Gastroesophageal sphincter (tissue), 4 donors: ENCODE results near the gene CRYBG3. TPM values are rescaled to one million over a fixed set of nuclear protein-coding genes. Genes with fewer than 3 reads are reported as not detected.

ENCODE experiments used
- ATAC-seq: fragments of 150-250 bp; one replicate; pipeline ENCODE4 v1.9.1; 2016; ENCODE audit warnings: mild to moderate bottlenecking, moderate library complexity
- H3K27ac ChIP-seq, 4 donors: fragments of 200-600 bp; sonication (generic) in 3 of 4; 1 replicate in 3 of 4; 2 replicates in 1 of 4; pipeline ENCODE4 v1.5.1; 2016 to 2019
- H3K27me3 ChIP-seq: fragments of 200-600 bp; sonication (generic); one replicate; pipeline ENCODE4 v1.5.1; 2019
- H3K36me3 ChIP-seq, 2 donors: fragments of 200-600 bp; sonication (generic); one replicate each; pipeline ENCODE4 v1.5.1; 2019; ENCODE audit warnings: control low read depth in 1 of 2
- H3K4me1 ChIP-seq, 3 donors: fragments of 200-600 bp; sonication (generic); 1 replicate in 2 of 3; 2 replicates in 1 of 3; pipeline ENCODE4 v1.5.1; 2016 to 2019; ENCODE audit warnings: control low read depth in 2 of 3
- H3K4me3 ChIP-seq, 2 donors: fragments of 200-600 bp; sonication (generic); one replicate each; pipeline ENCODE4 v1.5.1; 2019; ENCODE audit warnings: mild to moderate bottlenecking in 1 of 2, moderate library complexity in 1 of 2
- H3K9me3 ChIP-seq, 3 donors: fragments of 200-600 bp; sonication (generic); one replicate each; pipeline ENCODE4 v1.5.1; 2017 to 2019; ENCODE audit warnings: control low read depth in 2 of 3
- EP300 ChIP-seq: sonication (generic); formaldehyde crosslinking; IDR thresholded peaks from one replicate; pipeline ENCODE4 v1.6.1; 2017; ENCODE audit warnings: antibody characterized with exemption, mild to moderate bottlenecking
- POLR2A ChIP-seq, 2 donors: fragments of 450-650 bp; IDR thresholded peaks; one replicate each; pipeline ENCODE4 v1.6.1; 2017; ENCODE audit warnings: antibody characterized with exemption in 2 of 2, mild to moderate bottlenecking in 2 of 2, moderate library complexity in 1 of 2
- POLR2AphosphoS5 ChIP-seq: sonication (generic); formaldehyde crosslinking; IDR thresholded peaks from one replicate; pipeline ENCODE4 v1.6.1; 2017; ENCODE audit warnings: antibody characterized with exemption
- WGBS, 2 donors: methylation state at CpG; one replicate each; pipeline ENCODE4 v1.1.5; 2018; ENCODE audit warnings: low coverage in 1 of 2; 5-methylcytosine and 5-hydroxymethylcytosine counted together
- total RNA-seq, 4 donors: library from RNA; depleted of rRNA; stranded (reverse); fragments of >200 nt; gene quantifications; one replicate each; pipeline ENCODE4 v1.1.0, GENCODE V29; 2016
- TF ChIP-seq, protein P1 (sequence below), 4 experiments: fragments of 200-600 bp in 2 of 4; fragments of 450-650 bp in 2 of 4; sonication (generic) in 1 of 4; IDR thresholded peaks; one replicate each; pipeline ENCODE4 v1.5.1; 2017 to 2019; ENCODE audit warnings: antibody characterized with exemption in 4 of 4, mild to moderate bottlenecking in 2 of 4, moderate library complexity in 2 of 4

The CRYBG3 gene
- total RNA-seq, result 10 to 100 TPM; 22.2 to 52.4 (median 28.9) TPM

DNA sequence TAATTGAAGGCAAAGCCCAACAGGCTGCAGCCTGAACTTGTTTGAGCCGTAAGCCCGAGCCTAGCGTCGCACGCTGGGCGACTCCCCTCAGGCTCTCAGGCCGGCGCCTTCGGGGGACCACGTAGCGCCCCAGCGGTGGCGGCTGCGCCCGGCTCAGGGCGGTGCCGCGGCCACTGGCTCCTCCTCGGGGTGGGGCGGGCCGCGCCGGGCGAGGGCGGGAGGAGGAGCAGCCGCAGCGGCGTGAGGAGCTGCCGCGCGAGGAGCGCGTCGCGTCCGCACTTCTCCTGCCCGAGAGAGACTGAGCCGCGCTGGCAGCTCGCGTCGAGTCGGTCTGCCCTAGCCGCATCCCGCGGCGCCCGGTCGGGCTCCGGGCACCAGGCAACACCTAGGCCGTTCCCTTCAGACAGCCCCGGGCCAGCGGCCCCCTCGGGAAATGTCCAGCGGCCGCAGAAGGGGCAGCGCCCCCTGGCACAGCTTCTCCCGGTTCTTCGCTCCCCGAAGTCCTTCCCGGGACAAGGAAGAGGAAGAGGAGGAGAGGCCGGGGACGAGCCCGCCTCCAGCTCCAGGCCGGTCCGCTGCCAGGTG is at the start of gene CRYBG3:
Gene CRYBG3 (plus strand): TSS at position 238 of the 585 bp plus-strand sequence. CDS start 196 bp downstream, at position 434.
- Histone ChIP-seq H3K4me1 (peaks cover 0 to 41% (median 6%) of the 10 kb centered on the region in 3 donors), H3K36me3 (no peaks in the 10 kb centered on the region), H3K9me3 (no peaks in the 10 kb centered on the region), H3K4me3 (peak within 1 kb of the TSS; percentile 72 to 80), H3K27ac (peak within 1 kb of the TSS; percentile 63 to 96 (median 93)), H3K27me3 (no peaks in the 10 kb centered on the region)
- ATAC-seq, result peak; percentile 97
- no CpG with 5 or more reads among the region's 66 CpGs for WGBS, 2 donors
- peak; percentile 85 to 87 for TF ChIP-seq POLR2A (IDR thresholded peaks at IDR 0.05)
- TF ChIP-seq POLR2AphosphoS5, result peak; percentile 90
- TF ChIP-seq, protein P1, sequence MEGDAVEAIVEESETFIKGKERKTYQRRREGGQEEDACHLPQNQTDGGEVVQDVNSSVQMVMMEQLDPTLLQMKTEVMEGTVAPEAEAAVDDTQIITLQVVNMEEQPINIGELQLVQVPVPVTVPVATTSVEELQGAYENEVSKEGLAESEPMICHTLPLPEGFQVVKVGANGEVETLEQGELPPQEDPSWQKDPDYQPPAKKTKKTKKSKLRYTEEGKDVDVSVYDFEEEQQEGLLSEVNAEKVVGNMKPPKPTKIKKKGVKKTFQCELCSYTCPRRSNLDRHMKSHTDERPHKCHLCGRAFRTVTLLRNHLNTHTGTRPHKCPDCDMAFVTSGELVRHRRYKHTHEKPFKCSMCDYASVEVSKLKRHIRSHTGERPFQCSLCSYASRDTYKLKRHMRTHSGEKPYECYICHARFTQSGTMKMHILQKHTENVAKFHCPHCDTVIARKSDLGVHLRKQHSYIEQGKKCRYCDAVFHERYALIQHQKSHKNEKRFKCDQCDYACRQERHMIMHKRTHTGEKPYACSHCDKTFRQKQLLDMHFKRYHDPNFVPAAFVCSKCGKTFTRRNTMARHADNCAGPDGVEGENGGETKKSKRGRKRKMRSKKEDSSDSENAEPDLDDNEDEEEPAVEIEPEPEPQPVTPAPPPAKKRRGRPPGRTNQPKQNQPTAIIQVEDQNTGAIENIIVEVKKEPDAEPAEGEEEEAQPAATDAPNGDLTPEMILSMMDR (IDR thresholded peaks at IDR 0.05), result peak in 2 of 4 experiments; percentile 27 to 50
- no peak for TF ChIP-seq EP300

DNA sequence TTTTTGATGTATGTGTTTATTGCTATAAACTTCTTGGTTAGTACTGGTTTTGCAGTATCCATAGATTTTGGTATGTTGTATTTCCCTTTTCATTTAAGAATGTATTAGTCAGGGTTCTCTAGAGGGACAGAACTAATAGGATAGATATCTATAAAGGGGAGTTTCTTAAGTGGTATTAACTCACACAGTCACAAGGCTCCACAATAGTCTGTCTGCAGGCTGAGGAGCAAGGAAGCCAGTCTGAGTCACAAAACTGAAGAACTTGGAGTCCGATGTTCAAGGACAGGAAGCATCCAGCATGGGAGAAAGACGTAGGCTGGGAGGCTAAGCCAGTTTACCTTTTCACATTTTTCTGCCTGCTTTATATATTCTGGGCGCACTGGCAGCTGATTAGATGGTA is 48.9 kb upstream of the CRYBG3 start:
- Histone ChIP-seq H3K4me3 (no peak overlapping the region), H3K27ac (no peak overlapping the region), H3K9me3 (no peaks in the 10 kb centered on the region), H3K27me3 (no peaks in the 10 kb centered on the region), H3K4me1 (no peaks in the 10 kb centered on the region), H3K36me3 (peaks cover 0 to 43% of the 10 kb centered on the region in 2 donors)
- 87 to 100% methylated on average over 3 of the region's 3 CpGs for WGBS, 2 donors
- ATAC-seq, result no peak
- TF ChIP-seq EP300 (no peak), POLR2A (IDR thresholded peaks at IDR 0.05) (no peak), POLR2AphosphoS5 (no peak)
- TF ChIP-seq, protein P1 (IDR thresholded peaks at IDR 0.05), result no peak

DNA sequence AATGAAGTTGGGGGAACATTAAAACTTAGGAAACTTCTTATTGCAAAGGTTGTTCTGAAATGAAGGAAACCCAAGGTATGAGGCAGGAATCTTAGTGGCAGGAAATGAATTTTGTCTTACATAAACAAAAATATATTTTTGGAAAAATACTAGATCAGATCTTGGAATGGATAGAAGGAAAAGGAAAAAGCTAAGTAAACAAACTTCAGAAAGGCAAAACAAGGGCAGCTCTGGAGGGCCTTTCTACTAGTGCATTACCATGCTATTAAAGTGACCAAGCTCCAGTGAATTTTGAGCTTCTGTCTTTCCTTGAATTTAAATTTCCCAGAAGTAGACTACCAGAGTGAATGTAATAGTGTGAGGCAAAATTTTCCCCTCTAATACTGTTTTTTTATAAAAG is 43.7 kb upstream of the CRYBG3 start:
- TF ChIP-seq, protein P1 (IDR thresholded peaks at IDR 0.05), result no peak
- TF ChIP-seq EP300 (no peak), POLR2AphosphoS5 (no peak), POLR2A (IDR thresholded peaks at IDR 0.05) (no peak)
- no peak for ATAC-seq
- Histone ChIP-seq H3K9me3 (no peaks in the 10 kb centered on the region), H3K36me3 (peaks cover 0 to 36% of the 10 kb centered on the region in 2 donors), H3K4me3 (no peak overlapping the region), H3K4me1 (no peaks in the 10 kb centered on the region), H3K27ac (no peak overlapping the region), H3K27me3 (no peaks in the 10 kb centered on the region)

DNA sequence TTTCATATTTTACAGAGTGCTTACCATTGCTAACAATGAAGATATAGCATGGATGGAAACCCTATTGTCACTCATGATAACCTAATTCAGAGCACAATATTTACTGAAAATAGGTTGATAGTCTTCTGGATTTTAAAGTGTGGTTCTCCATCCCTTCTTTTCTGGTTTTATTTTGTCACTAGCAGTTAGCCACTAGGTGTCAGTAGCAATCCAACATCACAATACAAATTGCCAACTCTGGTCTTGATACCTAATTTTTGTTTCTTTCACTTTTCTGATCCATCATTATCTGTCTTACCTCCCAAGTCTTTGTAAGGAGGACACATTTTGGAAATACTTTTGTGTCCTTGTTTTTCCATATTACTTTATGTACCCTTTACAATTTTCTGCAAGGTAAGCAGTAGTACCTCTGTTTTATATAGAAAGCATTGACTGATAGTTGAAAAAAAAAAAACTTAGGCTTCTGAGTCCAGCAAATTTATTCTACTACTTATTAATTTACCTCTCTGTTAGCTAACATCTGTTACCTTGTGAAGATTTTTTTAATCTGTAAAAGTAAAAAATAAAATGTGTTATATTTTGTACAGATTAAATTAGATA is 28.3 kb upstream of the CRYBG3 start:
- H3K4me1 ChIP-seq, result no peaks in the 10 kb centered on the region
- no peak for ATAC-seq
- TF ChIP-seq EP300, result no peak
- TF ChIP-seq, protein P1 (IDR thresholded peaks at IDR 0.05), result peak; percentile 70 to 86 (median 78)
- no peak for TF ChIP-seq POLR2AphosphoS5
- no peak for TF ChIP-seq POLR2A (IDR thresholded peaks at IDR 0.05)
- H3K27ac ChIP-seq, result no peak overlapping the region
- H3K36me3 ChIP-seq, result peaks cover 0 to 10% of the 10 kb centered on the region in 2 donors
- H3K4me3 ChIP-seq, result no peak overlapping the region
- no peaks in the 10 kb centered on the region for H3K27me3 ChIP-seq
- no peaks in the 10 kb centered on the region for H3K9me3 ChIP-seq

DNA sequence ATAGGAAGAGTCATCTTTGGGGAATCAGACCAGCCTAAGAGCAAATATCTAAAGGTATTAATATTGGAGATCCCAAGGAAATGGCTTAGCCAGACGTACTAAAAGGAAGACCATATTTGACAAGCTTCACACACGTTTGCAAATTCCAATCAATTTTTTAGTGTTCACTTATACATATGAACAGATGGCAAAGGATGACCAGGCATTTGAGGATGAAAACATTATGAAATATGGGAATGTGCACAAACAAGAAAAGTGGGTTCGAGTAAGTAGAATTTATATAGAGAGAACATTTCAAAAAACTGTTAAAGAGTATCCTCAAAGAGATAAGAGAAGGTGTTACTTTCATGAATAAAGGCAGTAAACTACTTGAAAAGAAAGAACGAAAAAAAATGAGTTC is 25.9 kb upstream of the CRYBG3 start:
- TF ChIP-seq, protein P1 (IDR thresholded peaks at IDR 0.05), result no peak
- TF ChIP-seq POLR2AphosphoS5 (no peak), EP300 (no peak), POLR2A (IDR thresholded peaks at IDR 0.05) (no peak)
- Histone ChIP-seq H3K4me3 (no peak overlapping the region), H3K27ac (no peak overlapping the region), H3K36me3 (peaks cover 0 to 15% of the 10 kb centered on the region in 2 donors), H3K27me3 (no peaks in the 10 kb centered on the region), H3K9me3 (no peaks in the 10 kb centered on the region), H3K4me1 (no peaks in the 10 kb centered on the region)
- ATAC-seq, result no peak
- WGBS, 2 donors, result 89 to 92% methylated on average over 4 of the region's 4 CpGs
